ENCODE measurements around the gene OSBPL7.

OSBPL7 gene

DNA sequence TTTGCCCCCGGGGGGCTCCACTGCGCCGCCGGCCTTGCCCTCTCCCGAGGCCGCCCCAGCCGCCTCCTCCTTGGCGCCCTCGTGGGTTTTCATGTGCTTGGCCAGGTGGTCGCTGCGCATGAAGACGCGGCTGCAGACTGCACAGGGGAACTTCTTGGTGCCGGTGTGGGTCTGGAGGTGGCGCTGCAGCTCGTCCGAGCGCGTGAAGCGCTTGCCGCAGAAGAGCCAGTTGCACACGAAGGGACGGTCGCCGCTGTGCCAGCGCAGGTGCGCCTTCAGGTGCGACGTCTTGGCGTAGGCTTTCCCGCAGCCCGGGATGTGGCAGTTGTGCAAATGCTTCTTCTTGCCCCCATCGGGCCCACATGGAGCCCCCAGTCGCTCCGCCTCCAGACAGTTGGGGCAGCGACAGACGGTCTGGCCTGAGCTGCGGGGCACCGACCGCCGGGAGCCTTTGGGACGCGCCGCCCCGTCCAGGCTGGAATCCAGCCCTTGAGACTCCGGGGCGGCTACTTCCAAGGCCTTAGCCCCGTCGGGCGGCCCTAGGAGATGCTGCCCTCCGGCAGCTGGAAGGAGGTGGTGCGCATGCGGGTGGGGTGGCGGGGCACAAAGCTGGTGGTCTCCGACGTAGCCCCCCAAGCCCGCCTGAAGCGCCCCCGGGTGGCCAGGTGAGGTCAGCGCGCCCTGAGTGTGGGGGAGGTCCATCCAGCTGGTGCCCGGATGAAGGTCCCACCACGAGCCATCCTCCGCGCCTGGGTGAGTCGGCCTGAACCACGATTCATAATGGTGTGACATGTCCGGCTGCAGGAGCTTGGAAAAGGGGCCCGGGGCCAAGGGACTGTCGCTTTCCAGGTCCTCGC lies 26.0 kb upstream of the OSBPL7 start:
- peak; percentile 41 for DNase-seq

DNA sequence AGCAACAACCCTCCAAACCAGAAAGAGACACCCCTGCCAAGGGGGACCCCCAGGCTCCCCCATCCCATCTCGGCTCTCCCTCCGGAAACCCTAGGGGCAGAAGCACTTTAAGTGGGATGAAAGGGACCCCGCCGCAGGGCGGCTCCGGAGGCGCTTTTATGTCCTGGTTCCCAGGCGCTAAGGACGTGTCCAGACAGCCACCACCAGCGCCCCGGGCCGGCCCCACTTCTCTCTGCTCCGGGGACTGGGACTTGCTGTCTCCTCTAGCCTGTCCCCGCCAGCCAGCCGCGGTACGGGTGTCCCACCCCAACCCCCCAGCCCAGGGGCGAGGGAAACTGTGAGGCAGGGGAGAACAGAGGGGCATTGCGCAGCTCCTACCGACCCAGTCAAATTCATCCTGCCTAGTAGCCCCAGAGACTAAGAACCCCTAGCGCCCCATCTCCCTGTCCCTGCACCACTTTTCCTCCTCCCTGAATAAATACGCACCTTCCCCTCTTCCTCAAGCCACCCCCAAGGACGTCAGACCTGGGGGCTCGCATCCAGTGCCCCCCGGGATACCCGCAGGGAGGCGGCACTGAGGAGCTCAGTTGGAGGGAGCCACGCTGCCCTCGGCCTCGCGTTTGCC lies 25.2 kb upstream of the OSBPL7 start:
- no peak for DNase-seq

DNA sequence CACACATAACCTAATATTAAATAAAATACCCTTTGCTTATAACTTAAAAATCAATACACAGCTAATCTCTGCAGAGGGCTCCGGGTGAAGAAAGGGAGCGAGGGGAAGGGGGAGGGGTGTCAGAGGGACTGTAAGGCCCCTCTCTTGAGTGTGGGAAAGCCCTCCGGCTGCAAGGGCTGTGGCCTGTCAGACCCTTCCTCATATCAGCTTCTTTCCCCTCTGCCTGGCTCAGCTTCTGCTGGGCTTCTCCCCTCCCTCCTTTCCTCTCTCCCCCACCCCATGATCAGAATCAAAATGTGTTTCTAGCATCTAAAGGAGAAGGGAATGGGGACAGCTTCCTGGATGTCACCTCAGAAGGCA lies 24.1 kb upstream of the OSBPL7 start:
- no peak for DNase-seq

DNA sequence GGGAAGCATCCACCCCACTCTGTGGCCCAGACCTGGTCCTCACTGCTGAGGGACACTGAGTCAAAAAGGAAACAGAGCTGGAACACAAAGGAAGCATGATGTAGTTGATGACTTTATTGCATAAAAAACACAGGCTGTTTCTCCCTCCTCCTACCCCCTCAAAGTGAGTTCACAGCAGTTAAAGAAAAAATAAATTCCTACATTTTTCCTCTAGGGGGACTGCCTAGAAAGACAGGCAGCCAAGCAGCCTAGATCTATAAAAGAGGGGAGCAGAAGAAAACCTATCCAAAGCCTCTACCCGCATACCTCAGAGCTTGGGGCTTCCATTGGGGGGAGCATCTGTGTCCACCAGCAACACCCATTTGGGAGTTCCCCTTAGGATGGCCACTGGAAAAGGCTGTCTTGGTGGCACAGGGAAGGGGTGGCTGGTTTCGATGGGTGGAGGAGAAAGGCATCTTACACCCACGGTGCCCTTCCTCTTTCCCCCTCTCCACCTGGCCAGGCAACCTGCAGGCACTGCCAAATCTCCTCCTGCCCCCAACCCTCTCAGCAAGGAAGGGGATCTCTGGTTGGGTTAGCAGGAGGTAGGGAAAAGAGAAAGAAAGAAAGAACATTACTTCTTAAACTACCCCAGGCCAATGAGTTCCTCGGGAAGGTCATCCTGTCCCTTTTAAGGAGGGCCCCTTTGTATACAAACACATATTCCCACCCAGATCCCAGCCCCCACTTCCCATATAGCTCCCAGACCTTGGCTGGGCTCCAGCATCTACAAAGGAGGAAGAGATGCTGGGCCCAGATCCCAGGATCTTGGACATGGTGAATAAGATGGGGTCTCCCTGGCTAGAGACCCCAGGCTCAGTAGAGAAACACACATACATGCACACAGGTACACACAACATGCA lies 23.5 kb upstream of the OSBPL7 start:
- DNase-seq = no peak

DNA sequence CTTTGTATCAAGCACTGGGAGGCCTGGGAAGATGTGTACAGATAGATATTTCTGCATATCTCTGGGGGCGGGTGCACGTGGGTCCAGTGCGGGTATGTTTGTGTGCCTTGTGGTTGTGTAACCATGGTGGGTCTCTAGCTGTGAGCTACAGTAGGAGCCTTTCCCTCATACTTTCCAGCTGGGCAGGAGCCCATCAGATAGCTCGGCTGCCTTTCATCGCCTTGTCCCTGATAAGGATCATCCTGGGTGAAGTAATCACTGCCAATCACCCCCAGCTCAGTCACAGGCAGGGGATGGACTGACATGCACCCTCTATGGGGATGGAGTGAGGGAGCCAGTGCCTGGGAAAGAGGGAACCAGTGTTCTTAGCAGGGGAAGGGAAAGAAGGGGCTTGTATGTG lies 22.6 kb upstream of the OSBPL7 start:
- no peak for DNase-seq

DNA sequence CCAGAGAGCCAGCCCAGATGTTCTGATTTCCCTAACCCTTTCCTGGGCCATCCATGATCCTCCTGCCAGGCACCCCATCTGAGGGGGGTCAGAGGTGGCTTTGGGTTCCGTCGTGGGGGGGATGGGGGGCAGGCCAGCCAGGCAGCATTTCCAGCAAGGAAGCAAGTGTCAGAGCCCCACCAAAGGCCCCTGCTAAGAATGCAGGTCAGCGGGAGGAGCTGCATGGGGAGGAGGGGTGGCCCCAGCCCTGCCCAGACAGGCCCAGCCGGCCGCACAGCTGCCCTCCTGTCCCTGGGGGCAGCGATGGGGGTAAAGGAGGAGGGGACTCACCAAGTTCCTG lies 21.8 kb upstream of the OSBPL7 start:
- no peak for DNase-seq

DNA sequence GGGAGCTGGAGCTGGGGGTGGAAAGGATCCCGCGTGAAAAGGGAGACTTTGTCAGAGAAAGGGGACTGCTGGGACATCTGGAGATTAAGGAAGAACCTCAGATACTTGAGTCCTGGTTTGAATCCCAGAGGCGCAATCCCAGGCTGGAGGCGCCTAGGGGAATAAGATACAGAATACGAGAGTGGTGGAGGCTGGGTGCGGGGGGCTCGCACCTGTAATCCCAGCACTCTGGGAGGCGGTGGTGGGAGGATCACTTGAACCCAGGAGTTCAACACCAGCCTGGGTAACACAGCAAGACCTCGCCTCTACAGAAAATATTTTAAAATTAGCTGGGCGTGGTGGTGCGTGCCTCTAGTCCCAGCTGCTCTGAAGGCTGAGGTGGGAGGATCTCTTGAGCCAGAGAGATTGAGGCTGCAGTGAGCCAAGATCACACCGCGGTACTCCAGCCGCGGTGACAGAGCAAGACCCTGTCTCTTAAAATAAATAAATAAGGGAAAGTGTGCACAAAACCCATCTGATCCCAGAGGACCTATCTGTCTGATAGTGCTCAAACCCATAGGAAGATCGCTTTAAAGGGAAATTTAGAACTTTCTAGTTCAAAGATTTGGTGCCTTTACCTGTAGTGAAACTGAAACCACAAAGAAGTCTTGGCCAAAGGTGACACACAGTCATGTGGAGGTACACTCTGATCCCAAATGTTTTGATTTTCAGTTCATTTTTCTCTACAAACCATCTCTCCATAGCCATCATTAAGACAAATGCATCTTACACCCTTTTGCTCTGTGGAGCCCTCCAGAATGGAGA lies 20.1 kb upstream of the OSBPL7 start:
- DNase-seq = no peak

DNA sequence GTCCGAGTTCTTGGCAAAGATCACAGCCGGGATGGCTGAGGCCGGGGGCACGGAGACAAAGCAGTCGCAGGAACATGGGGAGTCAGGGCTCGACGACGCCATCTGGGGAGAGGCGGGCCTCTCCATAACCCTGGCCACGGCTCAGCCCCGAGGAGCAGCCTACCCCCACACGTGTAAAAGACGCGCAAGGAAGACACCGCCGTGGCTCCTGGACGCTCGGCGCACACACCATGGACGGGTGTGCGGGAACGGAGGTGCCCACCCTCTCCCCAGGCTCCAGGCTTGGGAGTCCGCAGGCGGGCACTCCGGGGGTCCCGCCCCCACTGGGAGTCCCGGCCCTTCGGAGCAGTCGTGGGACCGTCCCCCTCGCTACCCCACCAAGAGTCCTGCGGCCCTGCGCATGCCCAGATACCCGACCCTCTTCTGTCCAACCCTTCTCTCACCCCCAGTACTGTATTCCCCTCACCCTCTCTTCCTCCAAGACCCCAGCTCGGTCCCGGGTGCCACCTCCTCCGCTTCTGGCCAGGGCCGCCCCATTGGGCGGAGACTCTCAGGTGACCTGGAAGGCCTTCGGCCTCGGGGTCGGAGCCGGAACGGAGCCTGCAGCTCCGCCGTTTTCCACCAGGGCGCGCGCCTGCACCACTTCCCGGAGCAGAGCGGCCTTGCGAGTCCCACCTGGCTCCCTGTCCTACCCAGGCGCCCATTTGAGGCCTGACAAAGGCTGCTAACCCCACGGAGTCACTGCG lies 19.3 kb upstream of the OSBPL7 start, which contains the start of gene SCRN2:
Gene SCRN2, minus strand, starts transcription at position 532 of the 746 bp plus-strand sequence. Its CDS starts 430 bp downstream, at position 102.
- DNase-seq = peak; percentile 93

DNA sequence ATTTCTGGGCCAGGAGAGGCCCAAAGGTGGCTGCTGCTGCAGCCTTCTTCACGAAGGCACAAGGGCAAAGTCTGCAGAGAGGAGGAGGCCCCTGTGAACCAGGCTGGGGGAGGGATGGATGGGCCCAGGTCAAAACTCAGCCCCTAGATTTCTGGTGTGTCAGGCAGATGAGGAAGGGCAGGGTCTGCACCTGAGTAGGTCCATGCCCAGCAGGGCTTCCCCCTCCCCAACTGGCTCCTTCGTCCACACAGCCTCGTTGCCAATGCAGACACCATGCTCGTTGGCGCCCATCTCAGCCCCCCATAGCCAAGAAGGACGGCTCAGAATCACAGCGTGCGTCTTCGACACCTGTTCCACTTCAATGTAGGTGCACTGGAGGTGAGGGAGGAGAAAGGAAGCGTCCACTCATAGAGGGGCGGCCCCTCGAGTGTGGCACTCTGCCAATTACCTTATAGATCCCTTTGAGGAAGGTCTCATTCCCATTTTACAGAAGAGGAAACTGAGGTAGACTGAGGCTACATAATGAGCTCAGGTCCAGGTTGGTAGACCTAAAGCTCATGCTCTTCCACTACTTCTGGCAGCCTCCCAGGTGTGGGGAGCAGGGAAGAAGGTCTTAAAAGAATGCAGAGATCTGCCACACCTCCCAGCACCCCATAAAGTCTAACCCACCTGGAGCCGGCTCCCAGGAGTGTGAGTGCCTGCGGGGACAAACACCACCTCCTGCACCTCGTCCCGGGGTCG lies 18.6 kb upstream of the OSBPL7 start:
- no peak for DNase-seq

DNA sequence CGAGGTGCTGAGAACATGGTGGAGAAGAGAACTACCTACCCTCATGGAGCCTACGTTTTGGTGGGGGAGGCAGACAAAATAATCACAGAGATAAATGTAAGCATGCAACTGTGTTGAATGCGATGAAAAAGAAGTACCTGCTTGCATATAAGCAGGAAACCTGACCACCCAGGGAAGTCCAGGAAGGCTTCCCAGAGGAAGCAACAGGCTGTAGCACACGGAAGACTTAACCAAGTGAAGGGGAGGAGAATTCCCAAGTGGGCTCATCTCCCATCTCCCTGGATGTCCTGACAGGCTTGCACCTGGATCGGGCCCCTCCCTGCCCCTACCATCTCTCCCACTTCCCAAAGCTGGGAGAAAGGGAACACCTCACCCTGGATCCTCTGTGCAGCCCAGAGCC lies 17.5 kb upstream of the OSBPL7 start:
- no peak for DNase-seq

DNA sequence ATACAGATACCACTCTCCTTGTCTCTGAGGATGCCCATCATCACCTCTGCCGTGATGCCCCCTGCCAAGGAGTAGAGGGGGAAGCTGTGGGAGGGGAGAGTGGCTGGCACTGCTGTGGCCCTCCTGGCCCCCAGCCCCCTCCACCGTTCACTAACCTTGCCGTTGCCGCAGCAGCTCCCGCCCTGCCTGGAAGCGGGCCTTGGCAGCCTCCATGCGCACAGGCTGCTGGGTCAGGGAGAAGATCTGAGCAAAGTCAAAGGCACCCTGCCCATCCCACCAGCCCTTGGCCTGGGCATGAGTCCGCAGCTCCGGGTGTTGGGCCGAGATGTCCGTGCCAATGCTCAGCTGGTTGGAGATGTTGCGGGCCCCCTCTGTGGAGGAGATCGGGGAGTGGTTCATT lies 17.0 kb upstream of the OSBPL7 start:
- no peak for DNase-seq

DNA sequence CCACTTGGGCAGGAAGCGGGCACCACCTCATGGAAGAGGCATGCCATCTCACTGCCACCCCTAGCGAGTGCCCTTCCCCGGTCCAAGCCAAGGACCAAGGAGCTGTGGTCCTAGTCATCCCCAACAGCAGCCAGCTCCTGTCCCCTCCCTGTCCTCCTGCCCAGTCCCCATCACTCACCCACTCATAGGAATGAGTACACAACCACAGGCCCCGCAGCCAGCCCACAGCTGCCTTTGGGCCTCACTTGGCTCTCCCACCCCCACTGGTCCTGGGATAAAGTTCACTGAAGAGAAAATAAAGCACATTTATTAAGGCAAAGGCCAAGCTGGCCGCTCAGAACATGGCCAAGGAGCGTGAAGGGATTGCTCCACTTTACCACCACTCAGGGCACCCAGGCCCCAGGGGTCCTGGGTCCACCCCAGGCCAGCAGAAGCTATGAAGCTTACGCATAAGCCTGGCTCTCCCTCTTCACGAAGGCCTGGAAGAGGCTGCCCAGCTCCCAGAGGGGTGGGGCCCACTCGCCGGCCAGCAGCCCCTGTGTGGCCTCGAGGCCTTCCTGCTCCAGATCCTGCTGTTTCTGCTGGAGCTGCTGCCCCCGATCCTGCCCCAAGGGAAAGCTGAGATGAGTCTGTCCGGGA lies 15.9 kb upstream of the OSBPL7 start:
- no peak for DNase-seq

DNA sequence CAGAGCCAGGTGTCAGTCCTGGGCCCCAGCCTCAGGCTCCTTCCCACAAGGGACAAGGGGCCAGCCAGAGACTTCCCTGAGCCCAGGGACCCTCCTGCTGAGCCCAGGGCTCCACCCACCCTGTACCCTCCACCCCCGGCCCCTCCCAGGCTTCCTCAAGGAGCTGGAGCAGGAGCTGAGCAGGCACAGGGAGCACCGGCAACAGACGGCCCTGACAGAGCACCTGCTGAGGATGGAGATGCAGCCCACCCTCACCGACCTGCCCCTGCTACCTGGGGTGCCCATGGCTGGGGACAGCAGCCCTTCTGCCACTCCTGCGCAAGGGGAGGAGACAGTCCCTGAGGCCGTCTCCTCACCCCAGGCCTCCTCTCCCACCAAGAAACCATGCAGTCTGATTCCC lies 15.0 kb upstream of the OSBPL7 start:
- DNase-seq = no peak

DNA sequence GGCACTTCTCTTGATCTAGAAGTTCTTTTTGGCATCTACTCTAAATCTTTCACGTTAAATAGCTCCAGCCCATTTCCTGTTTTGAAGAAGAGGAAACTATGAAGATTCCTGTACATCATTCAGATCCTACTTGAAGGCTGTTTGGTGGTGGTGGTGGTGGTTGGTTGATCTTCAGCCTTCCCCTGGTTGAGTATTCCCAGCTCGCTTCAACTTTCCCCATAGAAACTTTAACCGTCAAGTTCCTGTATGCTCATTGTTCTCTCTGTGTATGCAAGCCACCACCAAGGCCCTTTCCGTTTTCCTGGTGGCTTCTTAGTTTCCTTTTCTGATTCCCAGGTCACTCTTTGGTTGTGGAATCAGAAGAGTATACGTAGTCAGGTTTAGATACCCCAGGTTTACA lies 13.2 kb upstream of the OSBPL7 start:
- DNase-seq = no peak

DNA sequence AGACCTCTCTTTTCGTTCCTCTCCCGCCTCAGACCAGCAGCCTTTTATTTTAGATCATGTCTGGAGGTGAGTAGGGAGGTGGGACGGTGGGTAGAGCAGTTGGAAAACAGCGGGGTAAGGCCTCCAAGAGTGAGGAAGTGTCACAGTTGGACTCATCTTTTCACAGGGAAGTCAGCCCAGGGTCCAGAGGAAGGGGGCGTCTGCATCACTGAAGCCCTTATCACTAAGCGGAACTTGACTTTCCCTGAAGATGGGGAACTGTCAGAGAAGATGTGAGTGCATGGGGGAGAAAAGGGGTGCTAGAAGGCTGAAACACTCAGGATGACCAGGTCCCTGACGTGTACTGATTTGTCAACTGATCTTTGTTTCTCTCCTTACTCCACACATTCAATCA lies 10.3 kb upstream of the OSBPL7 start:
- DNase-seq = no peak

DNA sequence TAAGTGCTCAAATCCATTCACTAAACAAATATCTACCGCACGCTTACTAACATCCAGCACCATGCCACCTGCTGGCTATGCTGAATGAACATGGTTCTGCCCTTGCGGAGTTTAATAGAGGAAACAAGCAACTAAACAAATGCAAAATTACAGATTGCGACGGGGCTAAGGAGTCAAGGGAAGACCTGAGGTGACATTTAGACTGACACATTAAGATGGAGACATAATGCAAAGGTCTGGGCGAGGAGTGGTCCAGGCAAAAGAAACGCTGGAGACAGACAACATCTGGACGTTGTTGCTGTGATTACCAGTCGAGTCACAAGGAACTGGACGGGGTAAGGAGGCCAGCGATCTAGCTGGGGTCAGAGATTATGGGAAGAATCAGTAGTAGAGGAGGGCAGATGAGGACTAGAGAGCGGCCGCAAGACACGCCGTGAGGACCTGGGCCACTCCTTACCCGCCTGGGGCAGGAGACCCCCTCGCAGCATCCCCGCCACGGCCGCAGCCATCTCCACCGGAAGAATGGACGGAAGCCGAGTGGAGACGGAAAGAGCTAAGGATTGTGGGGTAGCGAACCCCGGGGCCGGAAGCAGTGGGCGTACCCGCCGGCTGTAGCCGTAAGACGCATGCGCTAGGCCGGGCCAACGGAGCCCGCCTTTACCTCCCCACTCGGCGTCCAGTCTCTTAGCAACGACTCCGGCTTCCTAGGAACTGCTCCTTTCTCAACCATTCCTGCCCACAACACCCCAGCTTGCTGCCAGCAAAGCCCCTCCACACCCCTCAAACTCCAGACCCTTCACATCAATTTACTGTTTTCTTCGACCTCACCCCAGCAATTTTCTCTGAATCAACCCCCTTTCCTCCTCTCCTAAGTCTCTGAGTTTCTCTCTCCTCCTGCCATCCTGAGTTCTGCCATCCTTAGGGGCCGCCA lies 9.7 kb upstream of the OSBPL7 start, which contains the start of the genes LRRC46 and MRPL10:
Gene LRRC46, plus strand, starts transcription at position 668 of the 931 bp plus-strand sequence. CDS start 320 bp downstream, outside the sequence.
Gene MRPL10, minus strand, starts transcription at position 539 of the 931 bp plus-strand sequence. Its CDS starts 30 bp downstream, at position 509.
- peak; percentile 95 for DNase-seq

DNA sequence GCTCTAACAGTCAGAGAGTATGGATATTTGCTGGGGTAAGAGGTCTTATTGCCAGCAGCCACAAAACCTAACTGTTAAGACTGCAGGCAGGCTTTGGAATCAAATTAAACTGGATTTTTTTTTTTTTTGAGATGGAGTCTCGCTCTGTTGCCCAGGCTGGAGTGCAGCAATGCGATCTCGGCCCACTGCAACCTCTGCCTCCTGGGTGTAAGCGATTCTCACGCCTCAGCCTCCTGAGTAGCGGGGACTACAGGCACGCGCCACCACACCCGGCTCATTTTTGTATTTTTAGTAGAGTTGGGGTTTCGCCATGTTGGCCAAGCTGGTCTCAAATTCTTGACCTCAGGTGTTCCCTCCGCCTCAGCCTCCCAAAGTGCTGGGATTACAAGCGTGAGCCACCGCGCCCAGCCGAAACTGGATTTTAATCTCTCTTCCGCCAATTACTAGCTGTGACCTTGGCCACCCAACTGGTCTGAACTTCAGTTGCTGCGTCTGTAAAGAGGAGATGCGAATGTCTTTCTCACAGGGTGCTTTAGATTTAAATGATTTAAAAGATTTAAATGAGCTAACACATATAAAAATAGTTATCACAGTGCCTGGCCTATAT lies 8.9 kb upstream of the OSBPL7 start:
- no peak for DNase-seq

DNA sequence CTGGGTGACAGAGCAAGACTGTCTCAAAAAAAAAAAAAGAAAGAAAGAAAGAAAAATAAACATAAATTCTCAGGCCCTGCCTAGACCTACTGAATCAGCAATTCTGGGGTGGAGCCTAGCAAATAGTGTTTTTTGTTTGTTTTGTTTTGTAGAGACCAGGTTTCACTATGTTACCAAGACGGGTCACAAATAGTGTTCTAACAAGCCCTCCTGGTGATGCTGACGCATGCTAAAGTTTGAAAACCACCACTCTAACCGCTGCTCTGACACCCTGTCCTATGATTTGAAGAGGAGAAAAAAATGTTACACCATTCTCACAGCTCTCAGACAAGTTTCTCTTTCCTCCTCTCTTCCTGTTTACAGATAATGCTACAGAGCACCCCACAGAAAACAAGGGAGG lies 8.3 kb upstream of the OSBPL7 start:
- DNase-seq = no peak

DNA sequence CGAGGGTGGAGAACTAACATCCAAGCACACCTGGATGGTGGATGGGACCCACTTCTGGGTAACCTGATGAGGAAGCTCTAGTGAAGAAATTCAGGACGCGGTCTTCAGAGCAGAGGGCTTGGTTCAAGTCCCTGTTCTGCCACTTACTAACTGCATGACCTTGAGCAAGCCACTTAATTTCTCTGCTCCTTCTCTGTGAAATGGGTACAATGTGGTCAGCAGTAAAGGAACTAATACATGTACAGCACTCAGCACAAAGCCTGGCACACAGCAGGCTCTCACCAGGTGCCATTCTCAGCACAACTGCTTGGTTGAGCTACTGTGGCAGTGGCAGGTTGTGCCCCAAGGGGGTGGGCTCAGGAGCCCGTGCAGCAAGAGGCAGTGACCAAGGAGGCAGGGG lies 1.9 kb upstream of the OSBPL7 start:
- DNase-seq = no peak
